ENCODE results near the gene PUM1.

The PUM1 gene

GRCh38 chr1:30882678-30883388 lies 182.7 kb downstream of the PUM1 start:
- no peak overlapping the region for H3K4me3 ChIP-seq (ENCODE audit: low read length)
- DNase-seq (ENCODE audit: low read depth) = no peak
- no peak for TF ChIP-seq CTCF (conservative IDR thresholded peaks at IDR 0.05; ENCODE audit: low read length)
